IMR-90 (cell line): ENCODE measurements around the gene ALDOC. TPM values are rescaled to one million over a fixed set of nuclear protein-coding genes. Genes with fewer than 3 reads are reported as not detected.

Experiments used
- ATAC-seq: fragments of 200-7000 bp; cut with Tn5 transposase; 2 replicates; pipeline ENCODE4 v1.9.1; 2020; ENCODE audit warnings: low read depth, mild to moderate bottlenecking, moderate library complexity
- BruUV-seq: library from RNA; stranded (reverse); fragments of 400-500 nt; replicated peaks from 2 replicates; lab custom pipeline; 2021; lab: Mats Ljungman, UMichigan
- CTCF ChIA-PET: fragments of 300-600 bp; formaldehyde crosslinking; extraction: SDS; loops from one replicate; lab custom pipeline; 2021; ENCODE audit warnings: antibody characterized with exemption; lab: Yijun Ruan, JAX
- POLR2A ChIA-PET: fragments of 300-600 bp; sonication (Branson Sonifier 250); formaldehyde crosslinking; loops from one replicate; lab custom pipeline; 2022; ENCODE audit warnings: antibody characterized with exemption; ENCODE audit not compliant: unreplicated experiment; lab: Charles Lee
- DNase-seq: peaks from one replicate; pipeline ENCODE4 v3.0.0; 2013
- H2AFZ ChIP-seq: replicated peaks from 2 replicates; pipeline ENCODE3; 2013; ENCODE audit warnings: low read length, mild to moderate bottlenecking; ENCODE audit not compliant: poor library complexity
- H2AK5ac ChIP-seq: 2 replicates; pipeline ENCODE4 v1.6.1; 2013; ENCODE audit warnings: low read depth, low read length, inconsistent platforms
- H2AK9ac ChIP-seq: replicated peaks from 2 replicates; pipeline ENCODE3; 2013; ENCODE audit warnings: mild to moderate bottlenecking, low read depth, low read length, moderate library complexity; ENCODE audit not compliant: poor library complexity
- H2BK120ac ChIP-seq: 2 replicates; pipeline ENCODE4 v1.6.1; 2013; ENCODE audit warnings: low read depth, low read length, inconsistent platforms
- H2BK15ac ChIP-seq: 3 replicates; pipeline ENCODE4 v1.6.1; 2013; ENCODE audit warnings: low read depth, low read length, inconsistent platforms
- H2BK20ac ChIP-seq: 2 replicates; pipeline ENCODE4 v1.6.1; 2013; ENCODE audit warnings: low read depth, mild to moderate bottlenecking, inconsistent platforms, low read length, moderate library complexity
- H2BK5ac ChIP-seq: 2 replicates; pipeline ENCODE4 v1.6.1; 2013; ENCODE audit warnings: mild to moderate bottlenecking, low read depth, low read length, inconsistent platforms; ENCODE audit not compliant: poor library complexity, severe bottlenecking
- H3K14ac ChIP-seq: replicated peaks from 2 replicates; pipeline ENCODE4 v1.6.1; 2013; ENCODE audit warnings: low read depth, low read length, inconsistent platforms
- H3K18ac ChIP-seq: 2 replicates; pipeline ENCODE4 v1.6.1; 2013; ENCODE audit warnings: low read depth, low read length, control low read depth
- H3K23ac ChIP-seq: 2 replicates; pipeline ENCODE4 v1.6.1; 2013; ENCODE audit warnings: low read depth, low read length, inconsistent platforms
- H3K27ac ChIP-seq: 2 replicates; pipeline ENCODE4 v1.5.1; 2013; ENCODE audit warnings: mild to moderate bottlenecking, control low read depth, low read length; ENCODE audit not compliant: insufficient read depth
- H3K27me3 ChIP-seq: 2 replicates; pipeline ENCODE4 v1.6.1; 2013; ENCODE audit warnings: low read length; ENCODE audit not compliant: control insufficient read depth, insufficient read depth
- H3K36me3 ChIP-seq: 2 replicates; pipeline ENCODE4 v1.6.1; 2013; ENCODE audit warnings: low read length, mixed read lengths; ENCODE audit not compliant: control insufficient read depth, insufficient read depth
- H3K4ac ChIP-seq: 2 replicates; pipeline ENCODE4 v1.6.1; 2013; ENCODE audit warnings: low read depth, low read length, inconsistent platforms
- H3K4me1 ChIP-seq: 2 replicates; pipeline ENCODE4 v1.6.1; 2013; ENCODE audit warnings: low read length, mixed read lengths; ENCODE audit not compliant: control insufficient read depth, insufficient read depth
- H3K4me2 ChIP-seq: 2 replicates; pipeline ENCODE4 v1.6.1; 2013; ENCODE audit warnings: low read depth, mild to moderate bottlenecking, control low read depth, low read length, moderate library complexity
- H3K4me3 ChIP-seq: 2 replicates; pipeline ENCODE4 v1.5.1; 2013; ENCODE audit warnings: low read depth, mild to moderate bottlenecking, control low read depth, low read length, moderate library complexity; ENCODE audit not compliant: insufficient read depth
- H3K56ac ChIP-seq: 2 replicates; pipeline ENCODE4 v1.6.1; 2013; ENCODE audit warnings: low read length, inconsistent platforms; ENCODE audit not compliant: insufficient read depth; ENCODE audit errors: extremely low read depth
- H3K79me1 ChIP-seq, 2 experiments: 2 replicates each; pipeline ENCODE4 v1.6.1; 2013; ENCODE audit warnings: low read length in 2 of 2, inconsistent platforms in 1 of 2, low read depth in 1 of 2
- H3K9ac ChIP-seq: 2 replicates; pipeline ENCODE4 v1.6.1; 2013; ENCODE audit warnings: low read depth, low read length, control low read depth
- H3K9me1 ChIP-seq: 2 replicates; pipeline ENCODE4 v1.6.1; 2013; ENCODE audit warnings: low read length, inconsistent platforms; ENCODE audit not compliant: insufficient read depth
- H3K9me3 ChIP-seq: 2 replicates; pipeline ENCODE4 v1.6.1; 2013; ENCODE audit warnings: low read length; ENCODE audit not compliant: control insufficient read depth, insufficient read depth
- H4K20me1 ChIP-seq: 2 replicates; pipeline ENCODE4 v1.6.1; 2013; ENCODE audit warnings: low read length, inconsistent platforms; ENCODE audit not compliant: insufficient read depth
- H4K5ac ChIP-seq: 2 replicates; pipeline ENCODE4 v1.6.1; 2013; ENCODE audit warnings: mild to moderate bottlenecking, low read depth, low read length, control low read depth
- H4K8ac ChIP-seq, 2 experiments: 2 replicates each; pipeline ENCODE4 v1.6.1; 2013; ENCODE audit warnings: low read depth in 2 of 2, low read length in 2 of 2, control low read depth in 1 of 2, inconsistent platforms in 1 of 2
- H4K91ac ChIP-seq: 2 replicates; pipeline ENCODE4 v1.6.1; 2013; ENCODE audit warnings: low read depth, low read length, inconsistent platforms; ENCODE audit not compliant: insufficient read depth
- CEBPB ChIP-seq: IDR thresholded peaks from 2 replicates; pipeline ENCODE4 v1.6.1; 2012; ENCODE audit warnings: low read depth, low read length, improper control_type of control experiment
- RAD21 ChIP-seq: IDR thresholded peaks from 2 replicates; pipeline ENCODE4 v1.6.1; 2012; ENCODE audit warnings: low read length, improper control_type of control experiment
- WGBS, 2 experiments: methylation state at CpG; one replicate each; pipeline versions ENCODE4 v1.1.5 to v1.1.7; 2013; ENCODE audit warnings: missing lambda C conversion rate in 2 of 2; ENCODE audit not compliant: insufficient read length in 1 of 2; ENCODE audit errors: extremely low coverage in 2 of 2; 5-methylcytosine and 5-hydroxymethylcytosine counted together
- dilution Hi-C: fragments of 300-500 bp; cut with HindIII; formaldehyde crosslinking; loops from one replicate; pipeline ENCODE4 v1.14.3; 2018; ENCODE audit warnings: low sequenced_read_pairs; ENCODE audit not compliant: unreplicated experiment
- in situ Hi-C: fragments of 300-500 bp; cut with MboI; formaldehyde crosslinking; loops from 3 replicates; pipeline ENCODE4 v1.14.3; 2019; ENCODE audit warnings: low sequenced_read_pairs, inconsistent platforms, mixed read lengths
- intact Hi-C: fragments of 100-400 bp; cut with micrococcal nuclease; formaldehyde crosslinking; loops from 2 replicates; pipeline ENCODE4 v1.10.0; 2022
- polyA plus RNA-seq, 3 experiments: library from polyadenylated mRNA; depleted of rRNA; stranded (reverse); fragments of >200 nt; gene quantifications; 2 replicates each; pipeline ENCODE4 v1.2.3, GENCODE V29; 2012; ENCODE audit warnings: low replicate concordance in 1 of 3
- total RNA-seq: library from RNA; depleted of rRNA; stranded (reverse); fragments of >200 nt; gene quantifications from 2 replicates; pipeline ENCODE4 v1.2.3, GENCODE V29; 2012

The ALDOC gene
- total and polyA plus RNA-seq, 2 of the 4 experiments (the other 2 are of a cell fraction), result 47.0 to 69.7 TPM

- ATAC-seq, result no peak
- no peak overlapping the region for H2AK5ac ChIP-seq
- H3K14ac ChIP-seq, result no peak overlapping the region
- H3K27me3 ChIP-seq, result no peaks in the 10 kb centered on the region
- POLR2A ChIA-PET, result no interaction called here
- CTCF ChIA-PET, result no interaction called here
- H2BK5ac ChIP-seq, result no peak overlapping the region
- 51% methylated on average over 2 of the region's 2 CpGs; no CpG with 5 or more reads in 1 of the 2 experiments for WGBS, 2 experiments
- no peak overlapping the region for H3K4ac ChIP-seq
- H2BK20ac ChIP-seq, result no peak overlapping the region
- no peak overlapping the region for H2AK9ac ChIP-seq
- H4K5ac ChIP-seq, result no peak overlapping the region
- no peaks in the 10 kb centered on the region for H4K20me1 ChIP-seq
- H3K27ac ChIP-seq, result no peak overlapping the region
- dilution Hi-C loops (no loop called here), in situ Hi-C loops (no loop called here), intact Hi-C loops (loop anchor here (10.0 kb wide), 1 partner anchor 140 kb away; the partner anchor contains the start of gene SLC46A1)
- no peak overlapping the region for H4K91ac ChIP-seq
- no peak overlapping the region for H2AFZ ChIP-seq
- H2BK120ac ChIP-seq, result no peak overlapping the region
- DNase-seq, result no peak
- H3K4me2 ChIP-seq, result no peak overlapping the region
- TF ChIP-seq RAD21 (no peak), CEBPB (no peak)
- H3K4me1 ChIP-seq, result no peaks in the 10 kb centered on the region
- H3K36me3 ChIP-seq, result peaks cover 8% of the 10 kb centered on the region; the same call in 1 of the 2 replicates
- H3K4me3 ChIP-seq, result no peak overlapping the region
- H3K79me1 ChIP-seq, result peaks cover 3 to 6% of the 10 kb centered on the region in 2 experiments; a peak in 1 of 4 replicates
- no TSS peak for BruUV-seq
- H3K9me1 ChIP-seq, result no peaks in the 10 kb centered on the region
- H3K9me3 ChIP-seq, result no peaks in the 10 kb centered on the region
- no peak overlapping the region for H4K8ac ChIP-seq
- H3K18ac ChIP-seq, result no peak overlapping the region
- H3K56ac ChIP-seq, result no peak overlapping the region
- H3K9ac ChIP-seq, result no peak overlapping the region
- no peak overlapping the region for H2BK15ac ChIP-seq
- H3K23ac ChIP-seq, result no peak overlapping the region
Measured at GRCh38 chr17:28545141-28545503, 31.6 kb downstream of the ALDOC start.
